ENCODE measurements around the gene ASB18. TPM values are rescaled to one million over a fixed set of nuclear protein-coding genes. Genes with fewer than 3 reads are reported as not detected.
"Not testable (repeated sequence)": the region's sequence is repeated elsewhere in the genome, so short reads cannot be mapped to it uniquely, and the experiment has no call there.

ASB18 gene
- total RNA-seq, 1 experiment from 2014 or later = not detected

DNA sequence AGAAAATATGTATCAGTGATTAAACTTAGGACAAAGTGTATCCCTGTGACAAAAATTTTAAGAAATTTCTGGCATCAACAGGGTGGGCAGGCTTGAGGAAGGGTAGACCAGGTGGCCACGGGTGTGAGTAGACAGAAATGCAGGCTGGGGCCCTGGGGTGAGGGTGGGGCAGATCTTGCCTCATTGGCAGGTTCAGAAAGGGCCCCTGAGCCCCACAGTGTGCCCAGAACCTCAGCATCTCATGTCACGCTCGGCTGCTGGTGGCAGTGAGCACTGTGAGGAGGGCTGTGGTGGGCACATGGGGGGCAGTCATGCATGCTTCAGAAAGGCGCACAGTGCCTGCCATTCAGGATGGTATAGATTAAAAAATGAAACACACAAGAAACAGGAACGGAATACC is 7.6 kb upstream of the ASB18 start:
- no TSS peak for BruUV-seq (replicated peaks)
- CTCF ChIA-PET = no interaction called here
- intact Hi-C loops (cut with micrococcal nuclease; ENCODE audit: unreplicated experiment) = no loop called here

DNA sequence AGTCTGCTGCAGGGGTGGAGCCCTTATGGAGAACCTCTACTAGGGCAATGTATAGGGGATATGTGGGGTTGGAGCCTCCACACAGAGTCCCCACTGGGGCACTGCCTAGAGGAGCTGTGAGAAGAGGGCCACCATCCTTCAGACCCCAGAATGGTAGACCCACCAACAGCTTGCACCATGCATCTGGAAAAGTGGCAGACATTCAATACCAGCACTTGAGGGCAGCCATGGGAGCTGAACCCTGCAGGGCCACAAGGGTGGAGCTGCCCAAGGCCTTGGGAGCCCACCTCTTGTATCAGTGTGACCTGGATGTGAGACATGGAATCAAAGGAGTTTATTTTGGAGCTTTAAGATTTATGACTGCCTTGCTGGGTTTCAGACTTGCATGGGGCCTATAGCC is 5.7 kb upstream of the ASB18 start:
- H3K27ac ChIP-seq (ENCODE audit: low read length); H3K4me3 ChIP-seq (ENCODE audit: low read depth in 2 of 2, low read length in 2 of 2); POLR2A ChIA-PET; in situ Hi-C loops (cut with HindIII; ENCODE audit: low pct_unique_long_range_greater_than_20kb, low sequenced_read_pairs); intact Hi-C loops (cut with micrococcal nuclease; ENCODE audit: unreplicated experiment); ATAC-seq; H3K9me3 ChIP-seq (ENCODE audit: control insufficient read depth, insufficient read depth, low read depth, low read length); H3K36me3 ChIP-seq (ENCODE audit: control insufficient read depth, insufficient read depth, low read length); BruUV-seq (replicated peaks); CTCF ChIA-PET; DNase-seq (ENCODE audit: low read depth, low spot score); H3K27me3 ChIP-seq (ENCODE audit: control insufficient read depth, insufficient read depth, low read length); H3K4me1 ChIP-seq (ENCODE audit: control insufficient read depth, insufficient read depth, low read length): not testable (repeated sequence)

More for the DNA sequence above, 7.6 kb upstream of the ASB18 start:
- no peak for DNase-seq (ENCODE audit: low read depth, low spot score)
- in situ Hi-C loops (cut with HindIII; ENCODE audit: low pct_unique_long_range_greater_than_20kb, low sequenced_read_pairs) = no loop called here
- POLR2A ChIA-PET = no interaction called here
- no peaks in the 10 kb centered on the region for H3K4me1 ChIP-seq (ENCODE audit: control insufficient read depth, insufficient read depth, low read length)
- no peak for ATAC-seq
- no peaks in the 10 kb centered on the region; the same call in 1 of the 2 replicates for H3K9me3 ChIP-seq (ENCODE audit: control insufficient read depth, insufficient read depth, low read depth, low read length)
- no peak overlapping the region for H3K4me3 ChIP-seq (ENCODE audit: low read depth in 2 of 2, low read length in 2 of 2)
- no peaks in the 10 kb centered on the region for H3K27me3 ChIP-seq (ENCODE audit: control insufficient read depth, insufficient read depth, low read length)
- TF ChIP-seq POLR2AphosphoS5 (IDR thresholded peaks at IDR 0.05; ENCODE audit: low read depth, low read length) (no peak), SIN3A (IDR thresholded peaks at IDR 0.05; ENCODE audit: borderline replicate concordance, insufficient read depth, low read depth, low read length) (no peak), TCF7L2 (IDR thresholded peaks at IDR 0.05; ENCODE audit: low read depth, low read length) (no peak)
- TF ChIP-seq, protein P1, sequence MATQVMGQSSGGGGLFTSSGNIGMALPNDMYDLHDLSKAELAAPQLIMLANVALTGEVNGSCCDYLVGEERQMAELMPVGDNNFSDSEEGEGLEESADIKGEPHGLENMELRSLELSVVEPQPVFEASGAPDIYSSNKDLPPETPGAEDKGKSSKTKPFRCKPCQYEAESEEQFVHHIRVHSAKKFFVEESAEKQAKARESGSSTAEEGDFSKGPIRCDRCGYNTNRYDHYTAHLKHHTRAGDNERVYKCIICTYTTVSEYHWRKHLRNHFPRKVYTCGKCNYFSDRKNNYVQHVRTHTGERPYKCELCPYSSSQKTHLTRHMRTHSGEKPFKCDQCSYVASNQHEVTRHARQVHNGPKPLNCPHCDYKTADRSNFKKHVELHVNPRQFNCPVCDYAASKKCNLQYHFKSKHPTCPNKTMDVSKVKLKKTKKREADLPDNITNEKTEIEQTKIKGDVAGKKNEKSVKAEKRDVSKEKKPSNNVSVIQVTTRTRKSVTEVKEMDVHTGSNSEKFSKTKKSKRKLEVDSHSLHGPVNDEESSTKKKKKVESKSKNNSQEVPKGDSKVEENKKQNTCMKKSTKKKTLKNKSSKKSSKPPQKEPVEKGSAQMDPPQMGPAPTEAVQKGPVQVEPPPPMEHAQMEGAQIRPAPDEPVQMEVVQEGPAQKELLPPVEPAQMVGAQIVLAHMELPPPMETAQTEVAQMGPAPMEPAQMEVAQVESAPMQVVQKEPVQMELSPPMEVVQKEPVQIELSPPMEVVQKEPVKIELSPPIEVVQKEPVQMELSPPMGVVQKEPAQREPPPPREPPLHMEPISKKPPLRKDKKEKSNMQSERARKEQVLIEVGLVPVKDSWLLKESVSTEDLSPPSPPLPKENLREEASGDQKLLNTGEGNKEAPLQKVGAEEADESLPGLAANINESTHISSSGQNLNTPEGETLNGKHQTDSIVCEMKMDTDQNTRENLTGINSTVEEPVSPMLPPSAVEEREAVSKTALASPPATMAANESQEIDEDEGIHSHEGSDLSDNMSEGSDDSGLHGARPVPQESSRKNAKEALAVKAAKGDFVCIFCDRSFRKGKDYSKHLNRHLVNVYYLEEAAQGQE (IDR thresholded peaks at IDR 0.05; ENCODE audit: insufficient read depth in 1 of 2, low read depth in 2 of 2, low read length in 1 of 2) = no peak
- TF ChIP-seq, protein P2, sequence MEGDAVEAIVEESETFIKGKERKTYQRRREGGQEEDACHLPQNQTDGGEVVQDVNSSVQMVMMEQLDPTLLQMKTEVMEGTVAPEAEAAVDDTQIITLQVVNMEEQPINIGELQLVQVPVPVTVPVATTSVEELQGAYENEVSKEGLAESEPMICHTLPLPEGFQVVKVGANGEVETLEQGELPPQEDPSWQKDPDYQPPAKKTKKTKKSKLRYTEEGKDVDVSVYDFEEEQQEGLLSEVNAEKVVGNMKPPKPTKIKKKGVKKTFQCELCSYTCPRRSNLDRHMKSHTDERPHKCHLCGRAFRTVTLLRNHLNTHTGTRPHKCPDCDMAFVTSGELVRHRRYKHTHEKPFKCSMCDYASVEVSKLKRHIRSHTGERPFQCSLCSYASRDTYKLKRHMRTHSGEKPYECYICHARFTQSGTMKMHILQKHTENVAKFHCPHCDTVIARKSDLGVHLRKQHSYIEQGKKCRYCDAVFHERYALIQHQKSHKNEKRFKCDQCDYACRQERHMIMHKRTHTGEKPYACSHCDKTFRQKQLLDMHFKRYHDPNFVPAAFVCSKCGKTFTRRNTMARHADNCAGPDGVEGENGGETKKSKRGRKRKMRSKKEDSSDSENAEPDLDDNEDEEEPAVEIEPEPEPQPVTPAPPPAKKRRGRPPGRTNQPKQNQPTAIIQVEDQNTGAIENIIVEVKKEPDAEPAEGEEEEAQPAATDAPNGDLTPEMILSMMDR (IDR thresholded peaks at IDR 0.05) = no peak
- H3K36me3 ChIP-seq (ENCODE audit: control insufficient read depth, insufficient read depth, low read length) = no peaks in the 10 kb centered on the region
- H3K27ac ChIP-seq (ENCODE audit: low read length) = no peak overlapping the region

DNA sequence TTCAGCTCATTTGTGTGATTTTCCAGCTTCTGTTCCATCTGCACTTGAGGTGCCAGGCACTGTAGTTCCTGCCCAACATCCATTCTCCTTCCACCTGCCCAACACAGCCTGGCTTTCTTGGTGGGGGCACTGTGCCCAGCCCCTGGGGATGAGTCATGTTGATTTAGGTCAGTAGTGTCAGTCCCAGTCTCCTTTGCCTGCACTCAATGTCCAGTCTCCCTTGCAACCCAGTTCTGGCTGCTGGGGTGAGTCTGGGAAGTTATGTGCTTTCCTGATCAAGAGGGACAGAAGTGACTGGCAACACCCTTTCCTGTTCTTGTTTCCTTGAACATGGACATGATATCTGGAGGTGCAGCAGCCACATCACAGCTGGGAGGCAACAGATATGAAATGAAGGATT is 1.5 kb upstream of the ASB18 start:
- no peaks in the 10 kb centered on the region for H3K27me3 ChIP-seq (ENCODE audit: control insufficient read depth, insufficient read depth, low read length)
- H3K9me3 ChIP-seq (ENCODE audit: control insufficient read depth, insufficient read depth, low read depth, low read length) = no peaks in the 10 kb centered on the region
- no peak overlapping the region for H3K4me3 ChIP-seq (ENCODE audit: low read depth in 2 of 2, low read length in 2 of 2)
- TF ChIP-seq SIN3A (IDR thresholded peaks at IDR 0.05; ENCODE audit: borderline replicate concordance, insufficient read depth, low read depth, low read length) (no peak), TCF7L2 (IDR thresholded peaks at IDR 0.05; ENCODE audit: low read depth, low read length) (no peak), POLR2AphosphoS5 (IDR thresholded peaks at IDR 0.05; ENCODE audit: low read depth, low read length) (no peak)
- TF ChIP-seq, protein P2 (IDR thresholded peaks at IDR 0.05) = no peak
- TF ChIP-seq, protein P1 (IDR thresholded peaks at IDR 0.05; ENCODE audit: insufficient read depth in 1 of 2, low read depth in 2 of 2, low read length in 1 of 2) = no peak
- in situ Hi-C loops (cut with HindIII; ENCODE audit: low pct_unique_long_range_greater_than_20kb, low sequenced_read_pairs) = no loop called here
- no TSS peak for BruUV-seq (replicated peaks)
- no peak overlapping the region for H3K27ac ChIP-seq (ENCODE audit: low read length)
- ChIA-PET POLR2A (no interaction called here), CTCF (no interaction called here)
- no peaks in the 10 kb centered on the region for H3K36me3 ChIP-seq (ENCODE audit: control insufficient read depth, insufficient read depth, low read length)
- ATAC-seq (no peak), DNase-seq (ENCODE audit: low read depth, low spot score) (no peak)
- no peaks in the 10 kb centered on the region for H3K4me1 ChIP-seq (ENCODE audit: control insufficient read depth, insufficient read depth, low read length)
- intact Hi-C loops (cut with micrococcal nuclease; ENCODE audit: unreplicated experiment) = no loop called here

Measured in Panc1 (cell line).